ENCODE data around the gene MGST3. TPM values are rescaled to one million over a fixed set of nuclear protein-coding genes. Genes with fewer than 3 reads are reported as not detected.
"Not testable (repeated sequence)": the region's sequence is repeated elsewhere in the genome, so short reads cannot be mapped to it uniquely, and the experiment has no call there.

Gene MGST3
- total RNA-seq, 2 experiments from 2014 or later = 49.1 to 52.1 TPM

- Mint-ChIP-seq H3K4me1 (peaks cover 12% of the 10 kb centered on the region), H3K4me3 (no peak overlapping the region), H3K27ac (no peak overlapping the region), H3K36me3 (ENCODE audit: low read depth) (no peaks in the 10 kb centered on the region), H3K9me3 (ENCODE audit: low read depth) (no peaks in the 10 kb centered on the region), H3K27me3 (no peaks in the 10 kb centered on the region)
- POLR2A ChIA-PET = no interaction called here
- DNase-seq (no peak), ATAC-seq (no peak)
- CTCF ChIA-PET = interaction anchor here (0.6 to 1.8 kb wide), 2 partner anchors 124 to 1559 kb away, joined by 3 to 4 read pairs; no protein-coding TSS in a partner anchor
- intact Hi-C loops (cut with DNase I, micrococcal nuclease) = no loop called here
These were observed 27.2 kb upstream of the MGST3 start for GRCh38 chr1:165603810-165604209.

GRCh38 chr1:165605246-165605645, 25.8 kb upstream of the MGST3 start:
- no peak for DNase-seq
- ChIA-PET POLR2A (no interaction called here), CTCF (interaction anchor here (2.7 kb wide), 1 partner anchor 12 kb away, joined by 9 read pairs; no protein-coding TSS in a partner anchor)
- no peak for ATAC-seq
- intact Hi-C loops (cut with DNase I, micrococcal nuclease) = no loop called here
- Mint-ChIP-seq H3K36me3 (ENCODE audit: low read depth) (no peaks in the 10 kb centered on the region), H3K4me1 (peaks cover 5% of the 10 kb centered on the region), H3K4me3 (no peak overlapping the region), H3K27me3 (no peaks in the 10 kb centered on the region), H3K9me3 (ENCODE audit: low read depth) (no peaks in the 10 kb centered on the region), H3K27ac (no peak overlapping the region)

GRCh38 chr1:165606676-165607075, 24.4 kb upstream of the MGST3 start:
- not testable (repeated sequence) for ATAC-seq

GRCh38 chr1:165610866-165611265, 20.2 kb upstream of the MGST3 start:
- H3K27me3 Mint-ChIP-seq = peaks cover 15% of the 10 kb centered on the region
- intact Hi-C loops (cut with DNase I, micrococcal nuclease) = no loop called here
- no peaks in the 10 kb centered on the region for H3K36me3 Mint-ChIP-seq (ENCODE audit: low read depth)
- no peak overlapping the region for H3K4me3 Mint-ChIP-seq
- ATAC-seq (no peak), DNase-seq (no peak)
- H3K9me3 Mint-ChIP-seq (ENCODE audit: low read depth) = no peaks in the 10 kb centered on the region
- CTCF ChIA-PET = interaction anchor here (0.8 kb wide), 1 partner anchor 256 kb away, joined by 3 read pairs; no protein-coding TSS in a partner anchor
- H3K27ac Mint-ChIP-seq = no peak overlapping the region
- POLR2A ChIA-PET = no interaction called here
- no peaks in the 10 kb centered on the region for H3K4me1 Mint-ChIP-seq

More at GRCh38 chr1:165606676-165607075, 24.4 kb upstream of the MGST3 start:
- CTCF ChIA-PET = interaction anchor here (2.7 kb wide), 1 partner anchor 14 kb away, joined by 9 read pairs; no protein-coding TSS in a partner anchor
- intact Hi-C loops (cut with DNase I, micrococcal nuclease); H3K4me3 Mint-ChIP-seq; H3K4me1 Mint-ChIP-seq; H3K27me3 Mint-ChIP-seq; POLR2A ChIA-PET; H3K27ac Mint-ChIP-seq; DNase-seq; H3K9me3 Mint-ChIP-seq (ENCODE audit: low read depth); H3K36me3 Mint-ChIP-seq (ENCODE audit: low read depth): not testable (repeated sequence)

- peaks cover 19% of the 10 kb centered on the region for H3K27me3 Mint-ChIP-seq
- CTCF ChIA-PET = no interaction called here
- DNase-seq (no peak), ATAC-seq (no peak)
- intact Hi-C loops (cut with DNase I, micrococcal nuclease) = no loop called here
- H3K4me3 Mint-ChIP-seq = no peak overlapping the region
- POLR2A ChIA-PET = no interaction called here
- H3K9me3 Mint-ChIP-seq (ENCODE audit: low read depth) = no peaks in the 10 kb centered on the region
- H3K4me1 Mint-ChIP-seq = no peaks in the 10 kb centered on the region
- no peaks in the 10 kb centered on the region for H3K36me3 Mint-ChIP-seq (ENCODE audit: low read depth)
- H3K27ac Mint-ChIP-seq = no peak overlapping the region
These were observed 19.0 kb upstream of the MGST3 start for GRCh38 chr1:165612062-165612461.

GRCh38 chr1:165616054-165616612, 14.9 kb upstream of the MGST3 start:
- CTCF ChIA-PET = interaction anchor here (1.0 kb wide), 1 partner anchor 14 kb away, joined by 3 read pairs; no protein-coding TSS in a partner anchor
- Mint-ChIP-seq H3K9me3 (ENCODE audit: low read depth) (no peaks in the 10 kb centered on the region), H3K27ac (no peak overlapping the region), H3K4me1 (no peaks in the 10 kb centered on the region), H3K36me3 (ENCODE audit: low read depth) (no peaks in the 10 kb centered on the region), H3K27me3 (peaks cover 21% of the 10 kb centered on the region), H3K4me3 (no peak overlapping the region)
- no peak for DNase-seq
- intact Hi-C loops (cut with DNase I, micrococcal nuclease) = no loop called here
- POLR2A ChIA-PET = no interaction called here
- ATAC-seq = no peak

- Mint-ChIP-seq H3K4me3 (no peak overlapping the region), H3K27me3 (peaks cover 18% of the 10 kb centered on the region), H3K9me3 (ENCODE audit: low read depth) (no peaks in the 10 kb centered on the region), H3K4me1 (no peaks in the 10 kb centered on the region), H3K27ac (no peak overlapping the region), H3K36me3 (ENCODE audit: low read depth) (no peaks in the 10 kb centered on the region)
- intact Hi-C loops (cut with DNase I, micrococcal nuclease) = no loop called here
- ChIA-PET POLR2A (no interaction called here), CTCF (interaction anchor here (0.6 to 1.0 kb wide), 2 partner anchors 15 to 31 kb away, joined by 3 to 4 read pairs; no protein-coding TSS in a partner anchor)
- ATAC-seq (no peak), DNase-seq (no peak)
These were observed 14.0 kb upstream of the MGST3 start for GRCh38 chr1:165616987-165617546.

GRCh38 chr1:165619647-165620151, 11.3 kb upstream of the MGST3 start:
- Mint-ChIP-seq H3K9me3 (ENCODE audit: low read depth) (no peaks in the 10 kb centered on the region), H3K27me3 (peaks cover 12% of the 10 kb centered on the region), H3K27ac (no peak overlapping the region), H3K4me1 (no peaks in the 10 kb centered on the region), H3K4me3 (no peak overlapping the region), H3K36me3 (ENCODE audit: low read depth) (no peaks in the 10 kb centered on the region)
- POLR2A ChIA-PET = no interaction called here
- CTCF ChIA-PET = interaction anchor here (0.7 to 1.3 kb wide), 3 partner anchors 25 to 226 kb away, joined by 3 to 6 read pairs (median 4); no protein-coding TSS in a partner anchor
- ATAC-seq = no peak
- DNase-seq = no peak
- intact Hi-C loops (cut with DNase I, micrococcal nuclease) = no loop called here

GRCh38 chr1:165623624-165624023, 7.4 kb upstream of the MGST3 start:
- H3K9me3 Mint-ChIP-seq (ENCODE audit: low read depth) = no peaks in the 10 kb centered on the region
- H3K27ac Mint-ChIP-seq = no peak overlapping the region
- peaks cover 5% of the 10 kb centered on the region for H3K27me3 Mint-ChIP-seq
- no peaks in the 10 kb centered on the region for H3K36me3 Mint-ChIP-seq (ENCODE audit: low read depth)
- H3K4me1 Mint-ChIP-seq = no peaks in the 10 kb centered on the region
- DNase-seq = no peak
- ChIA-PET CTCF (interaction anchor here (1.4 kb wide), 1 partner anchor 21 kb away, joined by 6 read pairs; no protein-coding TSS in a partner anchor), POLR2A (no interaction called here)
- no peak for ATAC-seq
- intact Hi-C loops (cut with DNase I, micrococcal nuclease) = no loop called here
- no peak overlapping the region for H3K4me3 Mint-ChIP-seq

- Mint-ChIP-seq H3K4me3 (no peak overlapping the region), H3K27ac (no peak overlapping the region), H3K4me1 (no peaks in the 10 kb centered on the region), H3K27me3 (peaks cover 5% of the 10 kb centered on the region), H3K9me3 (ENCODE audit: low read depth) (no peaks in the 10 kb centered on the region), H3K36me3 (ENCODE audit: low read depth) (no peaks in the 10 kb centered on the region)
- ATAC-seq (no peak), DNase-seq (no peak)
- intact Hi-C loops (cut with DNase I, micrococcal nuclease) = no loop called here
- ChIA-PET CTCF (no interaction called here), POLR2A (interaction anchor here (0.6 kb wide), 1 partner anchor 29 kb away, joined by 3 read pairs; no protein-coding TSS in a partner anchor)
These were observed 6.6 kb upstream of the MGST3 start for GRCh38 chr1:165624441-165624840.

GRCh38 chr1:165628147-165628822, 2.7 kb upstream of the MGST3 start:
- POLR2A ChIA-PET = no interaction called here
- no peaks in the 10 kb centered on the region for H3K36me3 Mint-ChIP-seq (ENCODE audit: low read depth)
- CTCF ChIA-PET = no interaction called here

GRCh38 chr1:165629151-165629550, 1.9 kb upstream of the MGST3 start:
- no peaks in the 10 kb centered on the region for H3K27me3 Mint-ChIP-seq
- intact Hi-C loops (cut with DNase I, micrococcal nuclease) = no loop called here
- POLR2A ChIA-PET = no interaction called here
- no peaks in the 10 kb centered on the region for H3K9me3 Mint-ChIP-seq (ENCODE audit: low read depth)
- H3K4me3 Mint-ChIP-seq = no peak overlapping the region
- H3K4me1 Mint-ChIP-seq = peaks cover 12% of the 10 kb centered on the region
- ATAC-seq = no peak
- no peak overlapping the region for H3K27ac Mint-ChIP-seq
- H3K36me3 Mint-ChIP-seq (ENCODE audit: low read depth) = no peaks in the 10 kb centered on the region
- no peak for DNase-seq
- CTCF ChIA-PET = no interaction called here

More at GRCh38 chr1:165628147-165628822, 2.7 kb upstream of the MGST3 start:
- ATAC-seq (no peak), DNase-seq (no peak)
- Mint-ChIP-seq H3K27ac (no peak overlapping the region), H3K27me3 (no peaks in the 10 kb centered on the region), H3K4me1 (peaks cover 5% of the 10 kb centered on the region), H3K4me3 (no peak overlapping the region), H3K9me3 (ENCODE audit: low read depth) (no peaks in the 10 kb centered on the region)
- intact Hi-C loops (cut with DNase I, micrococcal nuclease) = no loop called here

Data from activated CD4-positive, alpha-beta T cell treated with anti-CD3 and anti-CD28 coated beads for 36 hours (primary cell).